HG03095 (cell line): ENCODE results near the gene MS4A13.
"Not testable (repeated sequence)": the region's sequence is repeated elsewhere in the genome, so short reads cannot be mapped to it uniquely, and the experiment has no call there.

ENCODE experiments used
- ATAC-seq: cut with Tn5 transposase; IDR thresholded peaks from one replicate; pipeline ENCODE4 v1.9.1; 2021; ENCODE audit warnings: moderate library complexity; ENCODE audit not compliant: unreplicated experiment

The MS4A13 gene

GRCh38 chr11:60515144-60515855, at the start of gene MS4A13:
TSS of gene MS4A13 (plus strand) at chr11:60515392. CDS start at chr11:60518084, 2,692 bp downstream.
- no peak for ATAC-seq

GRCh38 chr11:60468829-60469228, 46.4 kb upstream of the MS4A13 start:
- no peak for ATAC-seq

GRCh38 chr11:60469723-60470122, 45.5 kb upstream of the MS4A13 start:
- ATAC-seq, result no peak

GRCh38 chr11:60477035-60477445, 38.2 kb upstream of the MS4A13 start:
- no peak for ATAC-seq

- no peak for ATAC-seq
Measured at GRCh38 chr11:60482361-60482760, 32.8 kb upstream of the MS4A13 start.

GRCh38 chr11:60485987-60486386, 29.2 kb upstream of the MS4A13 start:
- ATAC-seq, result peak; percentile 98

- ATAC-seq, result no peak
Measured at GRCh38 chr11:60492488-60493009, 22.6 kb upstream of the MS4A13 start, which contains the start of gene MS4A12. TSS of gene MS4A12 (plus strand) at chr11:60492778. CDS start at chr11:60497319, 4,541 bp downstream.

- ATAC-seq, result no peak
Measured at GRCh38 chr11:60493454-60493853, 21.7 kb upstream of the MS4A13 start.

GRCh38 chr11:60498399-60498798, 16.8 kb upstream of the MS4A13 start:
- peak; percentile 24 for ATAC-seq

- ATAC-seq, result peak; percentile 72
Measured at GRCh38 chr11:60498853-60499252, 16.3 kb upstream of the MS4A13 start.

- no peak for ATAC-seq
Measured at GRCh38 chr11:60500276-60500910, 14.8 kb upstream of the MS4A13 start.

GRCh38 chr11:60502221-60502775, 12.9 kb upstream of the MS4A13 start:
- ATAC-seq, result no peak

GRCh38 chr11:60504219-60504905, 10.8 kb upstream of the MS4A13 start:
- ATAC-seq, result no peak

GRCh38 chr11:60509609-60510008, 5.6 kb upstream of the MS4A13 start:
- ATAC-seq, result not testable (repeated sequence)

- ATAC-seq, result not testable (repeated sequence)
Measured at GRCh38 chr11:60510209-60510608, 5.0 kb upstream of the MS4A13 start.

- ATAC-seq, result no peak
Measured at GRCh38 chr11:60511393-60511792, 3.8 kb upstream of the MS4A13 start.

GRCh38 chr11:60512651-60513225, 2.5 kb upstream of the MS4A13 start:
- no peak for ATAC-seq

- ATAC-seq, result no peak
Measured at GRCh38 chr11:60513496-60514460, 1.4 kb upstream of the MS4A13 start.

GRCh38 chr11:60528465-60528864, 13.3 kb downstream of the MS4A13 start:
- no peak for ATAC-seq

GRCh38 chr11:60528934-60529333, 13.7 kb downstream of the MS4A13 start:
- ATAC-seq, result peak; percentile 77
